GM12878 (cell line): ENCODE data around the gene PRKCB. TPM values are rescaled to one million over a fixed set of nuclear protein-coding genes. Genes with fewer than 3 reads are reported as not detected.

Source experiments
- ATAC-seq: fragments of 200-7000 bp; cut with Tn5 transposase; 3 replicates; pipeline ENCODE4 v1.9.1; 2020; ENCODE audit warnings: mild to moderate bottlenecking, moderate library complexity
- BruUV-seq: library from RNA; stranded (reverse); fragments of 400-500 nt; replicated peaks from 2 replicates; lab custom pipeline; 2021; lab: Mats Ljungman, UMichigan
- CTCF ChIA-PET: fragments of 300-600 bp; sonication (Branson Sonifier 250); formaldehyde crosslinking; extraction: SDS; loops from one replicate; lab custom pipeline; 2021; ENCODE audit warnings: inconsistent platforms; lab: Yijun Ruan, JAX
- POLR2A ChIA-PET: fragments of 350-600 bp; formaldehyde crosslinking; extraction: SDS; loops from one replicate; lab custom pipeline; 2021; ENCODE audit warnings: inconsistent platforms; lab: Charles Lee
- RAD21 ChIA-PET: fragments of 300-600 bp; sonication (Branson Sonifier 250); formaldehyde crosslinking; loops from one replicate; lab custom pipeline; 2023; ENCODE audit warnings: antibody characterized with exemption; ENCODE audit not compliant: unreplicated experiment; lab: Charles Lee
- SMC1A ChIA-PET: fragments of 300-600 bp; sonication (Branson Sonifier 250); formaldehyde crosslinking; loops from one replicate; lab custom pipeline; 2023; ENCODE audit not compliant: unreplicated experiment, uncharacterized antibody; lab: Charles Lee
- DNase-seq: peaks from one replicate; pipeline ENCODE4 v3.0.0-alpha.2; 2011; ENCODE audit warnings: low read depth, low spot score
- FAIRE-seq: peaks from 3 replicates; lab custom pipeline; 2011; peaks lifted over from hg19 to GRCh38; lab: Jason Lieb, UNC
- H2AFZ ChIP-seq: 2 replicates; pipeline ENCODE4 v1.6.0; 2011; ENCODE audit warnings: low read depth, low read length, control low read depth; ENCODE audit not compliant: control insufficient read depth
- H3K27ac ChIP-seq: 2 replicates; pipeline ENCODE4 v1.5.1; 2011; ENCODE audit warnings: control low read depth; ENCODE audit not compliant: control insufficient read depth, insufficient read depth
- H3K27me3 ChIP-seq, 2 experiments: replicated peaks in 1 of 2; 2 replicates each; pipeline versions ENCODE4 v1.6.0 to v1.6.1; 2011; ENCODE audit warnings: low read length in 1 of 2; ENCODE audit not compliant: control insufficient read depth in 2 of 2, insufficient read depth in 2 of 2
- H3K36me3 ChIP-seq, 2 experiments: 2 replicates each; pipeline ENCODE4 v1.5.1; 2011; ENCODE audit warnings: low read length in 1 of 2; ENCODE audit not compliant: control insufficient read depth in 2 of 2, insufficient read depth in 2 of 2
- H3K4me1 ChIP-seq: 2 replicates; pipeline ENCODE4 v1.6.1; 2011; ENCODE audit warnings: mild to moderate bottlenecking, low read length, moderate library complexity, mixed read lengths; ENCODE audit not compliant: control insufficient read depth, insufficient read depth
- H3K4me2 ChIP-seq: 2 replicates; pipeline ENCODE4 v1.6.0; 2011; ENCODE audit warnings: control low read depth; ENCODE audit not compliant: control insufficient read depth, insufficient read depth
- H3K4me3 ChIP-seq: fragments of 200-600 bp; sonication (generic); 2 replicates; pipeline ENCODE4 v1.5.1; 2016
- H3K79me2 ChIP-seq: 2 replicates; pipeline ENCODE4 v1.6.0; 2011; ENCODE audit warnings: low read length; ENCODE audit not compliant: control insufficient read depth, insufficient read depth
- H3K9ac ChIP-seq: 2 replicates; pipeline ENCODE4 v1.8.0; 2011; ENCODE audit warnings: low read length, control low read depth, mixed read lengths; ENCODE audit not compliant: control insufficient read depth, insufficient read depth
- H3K9me3 ChIP-seq: replicated peaks from 3 replicates; pipeline ENCODE4 v1.5.1; 2011; ENCODE audit warnings: mild to moderate bottlenecking, low read length; ENCODE audit not compliant: control insufficient read depth, insufficient read depth
- H4K20me1 ChIP-seq: 2 replicates; pipeline ENCODE4 v1.6.0; 2011; ENCODE audit not compliant: control insufficient read depth, insufficient read depth
- FOS ChIP-seq: IDR thresholded peaks from 3 replicates; pipeline ENCODE4 v1.6.1; 2011; ENCODE audit warnings: borderline replicate concordance; ENCODE audit not compliant: insufficient read length; ENCODE audit errors: extremely low read depth
- GABPA ChIP-seq: IDR thresholded peaks from 2 replicates; pipeline ENCODE4 v1.6.1; 2014; ENCODE audit warnings: antibody characterized with exemption, low read depth, mild to moderate bottlenecking, inconsistent platforms
- NFIC ChIP-seq: IDR thresholded peaks from 2 replicates; pipeline ENCODE4 v1.6.1; 2012; ENCODE audit warnings: low read depth, mild to moderate bottlenecking, inconsistent platforms, low read length, moderate library complexity
- PAX5 ChIP-seq: IDR thresholded peaks from 2 replicates; pipeline ENCODE4 v1.6.1; 2011; ENCODE audit warnings: low read depth, low read length, borderline replicate concordance
- ZSCAN29 ChIP-seq: fragments of 450-650 bp; IDR thresholded peaks from 2 replicates; pipeline ENCODE4 v1.6.1; 2017; ENCODE audit warnings: mild to moderate bottlenecking, moderate library complexity
- WGBS: methylation state at CpG from one replicate; pipeline ENCODE4 v1.1.6; 2016; ENCODE audit warnings: low lambda C conversion rate; ENCODE audit not compliant: insufficient replicate concordance, insufficient coverage; ENCODE audit errors: missing lambda C conversion rate; 5-methylcytosine and 5-hydroxymethylcytosine counted together
- in situ Hi-C: fragments of 300-500 bp; cut with MboI; formaldehyde crosslinking; loops from 9 replicates; pipeline ENCODE4 v1.14.3; 2018; ENCODE audit warnings: mixed read lengths
- intact Hi-C: fragments of 100-400 bp; cut with micrococcal nuclease; formaldehyde crosslinking; loops from one replicate; pipeline ENCODE4 v1.14.2; 2022; ENCODE audit not compliant: unreplicated experiment
- polyA plus RNA-seq, 11 experiments: library from polyadenylated mRNA; depleted of rRNA in 4 of 11; unstranded in 6 of 11; stranded (reverse) in 5 of 11; fragments of >200 nt; fragmentation: Nextera tagmentation in 4 of 11; fragmentation: Illumina TruSeq in 1 of 11; extraction: Ambion mirVana in 4 of 11; extraction: Trizol in 1 of 11; gene quantifications; 1 replicate in 1 of 11; 2 replicates in 10 of 11; pipeline versions ENCODE4 v1.2.1 to v1.2.3, GENCODE V29; 2011 to 2016; ENCODE audit warnings: inconsistent platforms in 2 of 11, missing spikeins in 2 of 11, low read depth in 1 of 11
- total RNA-seq, 4 experiments: library from RNA; depleted of rRNA in 3 of 4; stranded (reverse); fragments of >200 nt in 3 of 4; fragmentation: Illumina TruSeq in 1 of 4; extraction: Trizol in 1 of 4; gene quantifications; 2 replicates each; pipeline versions ENCODE4 v1.2.1 to v1.2.3, GENCODE V29; 2013 to 2021
- TF ChIP-seq, protein P1 (sequence below): fragments of 450-650 bp; formaldehyde crosslinking; IDR thresholded peaks from 2 replicates; pipeline ENCODE4 v1.4.0; 2020; ENCODE audit warnings: mild to moderate bottlenecking, moderate library complexity
- TF ChIP-seq, protein P2 (sequence below): IDR thresholded peaks from 2 replicates; pipeline ENCODE4 v1.6.1; 2011; ENCODE audit warnings: mild to moderate bottlenecking, low read depth, low read length, moderate library complexity; ENCODE audit not compliant: insufficient replicate concordance

PRKCB gene
- total and polyA plus RNA-seq, 10 of the 15 experiments (the other 5 are each of a cell fraction or from before 2014, with no cell fraction given) = 21.4 to 158 (median 97.3) TPM

DNA sequence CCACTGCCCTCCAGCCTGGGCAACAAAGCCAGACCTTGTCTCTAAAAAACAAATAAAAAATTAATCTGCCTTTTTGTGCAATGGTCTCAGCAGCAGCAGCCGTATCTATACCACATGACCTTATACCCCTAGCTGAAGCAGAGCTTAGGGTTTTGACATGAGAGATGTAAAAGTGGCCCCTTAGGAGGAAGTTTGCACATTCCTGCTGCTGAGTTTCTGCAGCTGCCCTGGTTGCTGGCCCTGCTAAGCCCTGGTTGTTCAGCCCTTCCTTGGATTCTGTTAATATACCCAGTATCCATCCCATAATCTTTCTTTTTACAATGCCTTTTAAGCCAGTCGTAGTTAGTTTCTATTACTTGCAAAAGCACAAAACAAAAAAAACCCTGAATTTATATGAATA is 33.0 kb upstream of the PRKCB start:
- ChIA-PET RAD21 (interaction anchor here (0.5 to 7.3 kb wide), 34 partner anchors 21 to 702 kb away, joined by 3 to 146 read pairs (median 6); partner anchors contain the start of genes PLK1 and PRKCB), CTCF (interaction anchor here (0.6 to 14.9 kb wide), 60 partner anchors 9 to 707 kb away, joined by 3 to 425 read pairs (median 6); partner anchors contain the start of gene PRKCB), POLR2A (interaction anchor here (0.9 to 2.7 kb wide), 2 partner anchors 207 to 212 kb away, joined by 3 to 10 read pairs; no protein-coding TSS in a partner anchor), SMC1A (interaction anchor here (0.6 to 9.1 kb wide), 38 partner anchors 16 to 702 kb away, joined by 3 to 237 read pairs (median 5); partner anchors contain the start of gene PRKCB)
- DNase-seq = no peak
- TF ChIP-seq NFIC = no peak
- TF ChIP-seq GABPA = no peak
- TF ChIP-seq, protein P1, sequence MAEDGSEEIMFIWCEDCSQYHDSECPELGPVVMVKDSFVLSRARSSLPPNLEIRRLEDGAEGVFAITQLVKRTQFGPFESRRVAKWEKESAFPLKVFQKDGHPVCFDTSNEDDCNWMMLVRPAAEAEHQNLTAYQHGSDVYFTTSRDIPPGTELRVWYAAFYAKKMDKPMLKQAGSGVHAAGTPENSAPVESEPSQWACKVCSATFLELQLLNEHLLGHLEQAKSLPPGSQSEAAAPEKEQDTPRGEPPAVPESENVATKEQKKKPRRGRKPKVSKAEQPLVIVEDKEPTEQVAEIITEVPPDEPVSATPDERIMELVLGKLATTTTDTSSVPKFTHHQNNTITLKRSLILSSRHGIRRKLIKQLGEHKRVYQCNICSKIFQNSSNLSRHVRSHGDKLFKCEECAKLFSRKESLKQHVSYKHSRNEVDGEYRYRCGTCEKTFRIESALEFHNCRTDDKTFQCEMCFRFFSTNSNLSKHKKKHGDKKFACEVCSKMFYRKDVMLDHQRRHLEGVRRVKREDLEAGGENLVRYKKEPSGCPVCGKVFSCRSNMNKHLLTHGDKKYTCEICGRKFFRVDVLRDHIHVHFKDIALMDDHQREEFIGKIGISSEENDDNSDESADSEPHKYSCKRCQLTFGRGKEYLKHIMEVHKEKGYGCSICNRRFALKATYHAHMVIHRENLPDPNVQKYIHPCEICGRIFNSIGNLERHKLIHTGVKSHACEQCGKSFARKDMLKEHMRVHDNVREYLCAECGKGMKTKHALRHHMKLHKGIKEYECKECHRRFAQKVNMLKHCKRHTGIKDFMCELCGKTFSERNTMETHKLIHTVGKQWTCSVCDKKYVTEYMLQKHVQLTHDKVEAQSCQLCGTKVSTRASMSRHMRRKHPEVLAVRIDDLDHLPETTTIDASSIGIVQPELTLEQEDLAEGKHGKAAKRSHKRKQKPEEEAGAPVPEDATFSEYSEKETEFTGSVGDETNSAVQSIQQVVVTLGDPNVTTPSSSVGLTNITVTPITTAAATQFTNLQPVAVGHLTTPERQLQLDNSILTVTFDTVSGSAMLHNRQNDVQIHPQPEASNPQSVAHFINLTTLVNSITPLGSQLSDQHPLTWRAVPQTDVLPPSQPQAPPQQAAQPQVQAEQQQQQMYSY (CRISPR knock-in tag) = no peak
- no peak for TF ChIP-seq FOS
- TF ChIP-seq PAX5 = no peak
- TF ChIP-seq, protein P2, sequence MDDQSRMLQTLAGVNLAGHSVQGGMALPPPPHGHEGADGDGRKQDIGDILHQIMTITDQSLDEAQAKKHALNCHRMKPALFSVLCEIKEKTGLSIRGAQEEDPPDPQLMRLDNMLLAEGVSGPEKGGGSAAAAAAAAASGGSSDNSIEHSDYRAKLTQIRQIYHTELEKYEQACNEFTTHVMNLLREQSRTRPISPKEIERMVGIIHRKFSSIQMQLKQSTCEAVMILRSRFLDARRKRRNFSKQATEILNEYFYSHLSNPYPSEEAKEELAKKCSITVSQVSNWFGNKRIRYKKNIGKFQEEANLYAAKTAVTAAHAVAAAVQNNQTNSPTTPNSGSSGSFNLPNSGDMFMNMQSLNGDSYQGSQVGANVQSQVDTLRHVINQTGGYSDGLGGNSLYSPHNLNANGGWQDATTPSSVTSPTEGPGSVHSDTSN = no peak
- TF ChIP-seq ZSCAN29 = no peak
- Histone ChIP-seq H4K20me1 (no peaks in the 10 kb centered on the region), H3K27me3 (no peaks in the 10 kb centered on the region), H3K9me3 (no peaks in the 10 kb centered on the region), H3K4me1 (peaks cover 20% of the 10 kb centered on the region), H2AFZ (no peak overlapping the region), H3K4me2 (no peak overlapping the region), H3K36me3 (no peaks in the 10 kb centered on the region), H3K27ac (no peak overlapping the region), H3K4me3 (no peak overlapping the region), H3K79me2 (no peaks in the 10 kb centered on the region), H3K9ac (no peak overlapping the region)
- no peak for ATAC-seq
- BruUV-seq = no TSS peak
- in situ Hi-C loops = loop anchor here (5.0 kb wide), 1 partner anchor 210 kb away; no protein-coding TSS in a partner anchor
- 63% methylated on average over 2 of the region's 2 CpGs for WGBS
- FAIRE-seq = no peak
- intact Hi-C loops = loop anchor here (1.0 to 5.0 kb wide), 5 partner anchors 32 to 702 kb away; partner anchors contain the start of gene PRKCB
